Measurements from ENCODE around the gene VPS33A.

DNA sequence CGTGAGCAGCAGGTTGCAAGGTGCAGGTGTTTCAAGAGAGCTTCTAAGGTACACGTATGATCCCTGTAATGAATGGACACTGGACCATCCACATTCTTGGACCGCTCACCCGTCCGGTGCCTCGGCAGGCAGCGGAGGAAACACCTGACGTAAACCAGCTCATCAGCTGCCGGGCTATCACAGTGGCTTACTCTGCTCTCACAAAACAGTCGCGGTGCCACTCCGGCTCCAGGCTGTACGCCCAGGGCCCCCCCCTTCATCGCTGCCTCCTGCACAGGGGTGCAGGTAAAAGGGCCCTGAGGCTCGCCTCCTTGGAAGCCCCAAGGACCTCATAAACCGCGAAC is 436 bp downstream of the VPS33A start:
- TF ChIP-seq, protein P1, sequence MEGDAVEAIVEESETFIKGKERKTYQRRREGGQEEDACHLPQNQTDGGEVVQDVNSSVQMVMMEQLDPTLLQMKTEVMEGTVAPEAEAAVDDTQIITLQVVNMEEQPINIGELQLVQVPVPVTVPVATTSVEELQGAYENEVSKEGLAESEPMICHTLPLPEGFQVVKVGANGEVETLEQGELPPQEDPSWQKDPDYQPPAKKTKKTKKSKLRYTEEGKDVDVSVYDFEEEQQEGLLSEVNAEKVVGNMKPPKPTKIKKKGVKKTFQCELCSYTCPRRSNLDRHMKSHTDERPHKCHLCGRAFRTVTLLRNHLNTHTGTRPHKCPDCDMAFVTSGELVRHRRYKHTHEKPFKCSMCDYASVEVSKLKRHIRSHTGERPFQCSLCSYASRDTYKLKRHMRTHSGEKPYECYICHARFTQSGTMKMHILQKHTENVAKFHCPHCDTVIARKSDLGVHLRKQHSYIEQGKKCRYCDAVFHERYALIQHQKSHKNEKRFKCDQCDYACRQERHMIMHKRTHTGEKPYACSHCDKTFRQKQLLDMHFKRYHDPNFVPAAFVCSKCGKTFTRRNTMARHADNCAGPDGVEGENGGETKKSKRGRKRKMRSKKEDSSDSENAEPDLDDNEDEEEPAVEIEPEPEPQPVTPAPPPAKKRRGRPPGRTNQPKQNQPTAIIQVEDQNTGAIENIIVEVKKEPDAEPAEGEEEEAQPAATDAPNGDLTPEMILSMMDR (IDR thresholded peaks at IDR 0.05; ENCODE audit: low read depth, low read length, missing input control), result no peak
- TF ChIP-seq, protein P2, sequence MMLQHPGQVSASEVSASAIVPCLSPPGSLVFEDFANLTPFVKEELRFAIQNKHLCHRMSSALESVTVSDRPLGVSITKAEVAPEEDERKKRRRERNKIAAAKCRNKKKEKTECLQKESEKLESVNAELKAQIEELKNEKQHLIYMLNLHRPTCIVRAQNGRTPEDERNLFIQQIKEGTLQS (IDR thresholded peaks at IDR 0.05), result no peak
- TF ChIP-seq, protein P3, sequence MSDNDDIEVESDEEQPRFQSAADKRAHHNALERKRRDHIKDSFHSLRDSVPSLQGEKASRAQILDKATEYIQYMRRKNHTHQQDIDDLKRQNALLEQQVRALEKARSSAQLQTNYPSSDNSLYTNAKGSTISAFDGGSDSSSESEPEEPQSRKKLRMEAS (IDR thresholded peaks at IDR 0.05), result no peak
- TF ChIP-seq RAD21 (IDR thresholded peaks at IDR 0.05), result no peak
- TF ChIP-seq SP1 (IDR thresholded peaks at IDR 0.05), result no peak
- TF ChIP-seq RXRA (IDR thresholded peaks at IDR 0.05), result no peak
- TF ChIP-seq, protein P4, sequence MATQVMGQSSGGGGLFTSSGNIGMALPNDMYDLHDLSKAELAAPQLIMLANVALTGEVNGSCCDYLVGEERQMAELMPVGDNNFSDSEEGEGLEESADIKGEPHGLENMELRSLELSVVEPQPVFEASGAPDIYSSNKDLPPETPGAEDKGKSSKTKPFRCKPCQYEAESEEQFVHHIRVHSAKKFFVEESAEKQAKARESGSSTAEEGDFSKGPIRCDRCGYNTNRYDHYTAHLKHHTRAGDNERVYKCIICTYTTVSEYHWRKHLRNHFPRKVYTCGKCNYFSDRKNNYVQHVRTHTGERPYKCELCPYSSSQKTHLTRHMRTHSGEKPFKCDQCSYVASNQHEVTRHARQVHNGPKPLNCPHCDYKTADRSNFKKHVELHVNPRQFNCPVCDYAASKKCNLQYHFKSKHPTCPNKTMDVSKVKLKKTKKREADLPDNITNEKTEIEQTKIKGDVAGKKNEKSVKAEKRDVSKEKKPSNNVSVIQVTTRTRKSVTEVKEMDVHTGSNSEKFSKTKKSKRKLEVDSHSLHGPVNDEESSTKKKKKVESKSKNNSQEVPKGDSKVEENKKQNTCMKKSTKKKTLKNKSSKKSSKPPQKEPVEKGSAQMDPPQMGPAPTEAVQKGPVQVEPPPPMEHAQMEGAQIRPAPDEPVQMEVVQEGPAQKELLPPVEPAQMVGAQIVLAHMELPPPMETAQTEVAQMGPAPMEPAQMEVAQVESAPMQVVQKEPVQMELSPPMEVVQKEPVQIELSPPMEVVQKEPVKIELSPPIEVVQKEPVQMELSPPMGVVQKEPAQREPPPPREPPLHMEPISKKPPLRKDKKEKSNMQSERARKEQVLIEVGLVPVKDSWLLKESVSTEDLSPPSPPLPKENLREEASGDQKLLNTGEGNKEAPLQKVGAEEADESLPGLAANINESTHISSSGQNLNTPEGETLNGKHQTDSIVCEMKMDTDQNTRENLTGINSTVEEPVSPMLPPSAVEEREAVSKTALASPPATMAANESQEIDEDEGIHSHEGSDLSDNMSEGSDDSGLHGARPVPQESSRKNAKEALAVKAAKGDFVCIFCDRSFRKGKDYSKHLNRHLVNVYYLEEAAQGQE (IDR thresholded peaks at IDR 0.05), result no peak
- TF ChIP-seq TAF1 (conservative IDR thresholded peaks at IDR 0.05), result no peak
- TF ChIP-seq HNF4G (IDR thresholded peaks at IDR 0.05), result no peak
- TF ChIP-seq EGR1 (IDR thresholded peaks at IDR 0.05; ENCODE audit: low read depth in 2 of 2), result no peak
- no peak for TF ChIP-seq GABPA (IDR thresholded peaks at IDR 0.05 in 1 of 2, conservative IDR thresholded peaks at IDR 0.05 in 1 of 2)
- no peak for TF ChIP-seq JUND (IDR thresholded peaks at IDR 0.05)
- TF ChIP-seq FOXA1 (IDR thresholded peaks at IDR 0.05), result no peak
- TF ChIP-seq, protein P5, sequence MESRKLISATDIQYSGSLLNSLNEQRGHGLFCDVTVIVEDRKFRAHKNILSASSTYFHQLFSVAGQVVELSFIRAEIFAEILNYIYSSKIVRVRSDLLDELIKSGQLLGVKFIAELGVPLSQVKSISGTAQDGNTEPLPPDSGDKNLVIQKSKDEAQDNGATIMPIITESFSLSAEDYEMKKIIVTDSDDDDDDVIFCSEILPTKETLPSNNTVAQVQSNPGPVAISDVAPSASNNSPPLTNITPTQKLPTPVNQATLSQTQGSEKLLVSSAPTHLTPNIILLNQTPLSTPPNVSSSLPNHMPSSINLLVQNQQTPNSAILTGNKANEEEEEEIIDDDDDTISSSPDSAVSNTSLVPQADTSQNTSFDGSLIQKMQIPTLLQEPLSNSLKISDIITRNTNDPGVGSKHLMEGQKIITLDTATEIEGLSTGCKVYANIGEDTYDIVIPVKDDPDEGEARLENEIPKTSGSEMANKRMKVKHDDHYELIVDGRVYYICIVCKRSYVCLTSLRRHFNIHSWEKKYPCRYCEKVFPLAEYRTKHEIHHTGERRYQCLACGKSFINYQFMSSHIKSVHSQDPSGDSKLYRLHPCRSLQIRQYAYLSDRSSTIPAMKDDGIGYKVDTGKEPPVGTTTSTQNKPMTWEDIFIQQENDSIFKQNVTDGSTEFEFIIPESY (IDR thresholded peaks at IDR 0.05), result no peak
